ENCODE results near the gene WWOX.
A peak's percentile ranks its signal among the peaks of the same experiment; 100 is the strongest.
"Not testable (repeated sequence)": the region's sequence is repeated elsewhere in the genome, so short reads cannot be mapped to it uniquely, and the experiment has no call there.

WWOX gene

GRCh38 chr16:79049040-79049439, 949.6 kb downstream of the WWOX start:
- Histone ChIP-seq H3K4me1 (ENCODE audit: insufficient read depth, insufficient read length) (no peaks in the 10 kb centered on the region), H3K36me3 (ENCODE audit: insufficient read depth, insufficient read length, low read length) (no peaks in the 10 kb centered on the region), H3K27me3 (ENCODE audit: insufficient read depth, insufficient read length) (no peaks in the 10 kb centered on the region), H3K9me3 (ENCODE audit: insufficient read depth, low read length) (peaks cover 9% of the 10 kb centered on the region; the same call in 1 of the 2 replicates), H3K9ac (ENCODE audit: insufficient read length, low read depth) (no peak overlapping the region), H3K4me3 (ENCODE audit: insufficient read length, low read depth) (no peak overlapping the region)
- TF ChIP-seq ZNF274 (IDR thresholded peaks at IDR 0.05; ENCODE audit: low read depth, low read length) (no peak), SUZ12 (IDR thresholded peaks at IDR 0.05; ENCODE audit: extremely low read depth, insufficient read depth, insufficient read length) (no peak), YY1 (IDR thresholded peaks at IDR 0.05; ENCODE audit: insufficient read depth, insufficient read length) (no peak)
- DNase-seq (ENCODE audit: low read depth, low spot score), result no peak

- Histone ChIP-seq H3K4me1 (ENCODE audit: insufficient read depth, insufficient read length) (no peaks in the 10 kb centered on the region), H3K36me3 (ENCODE audit: insufficient read depth, insufficient read length, low read length) (no peaks in the 10 kb centered on the region), H3K9ac (ENCODE audit: insufficient read length, low read depth) (no peak overlapping the region), H3K4me3 (ENCODE audit: insufficient read length, low read depth) (no peak overlapping the region), H3K27me3 (ENCODE audit: insufficient read depth, insufficient read length) (no peaks in the 10 kb centered on the region), H3K9me3 (ENCODE audit: insufficient read depth, low read length) (peaks cover 9% of the 10 kb centered on the region; the same call in 1 of the 2 replicates)
- DNase-seq (ENCODE audit: low read depth, low spot score), result no peak
- no peak for TF ChIP-seq ZNF274 (IDR thresholded peaks at IDR 0.05; ENCODE audit: low read depth, low read length)
- no peak for TF ChIP-seq YY1 (IDR thresholded peaks at IDR 0.05; ENCODE audit: insufficient read depth, insufficient read length)
Measured at GRCh38 chr16:79050063-79050462, 950.6 kb downstream of the WWOX start.

- Histone ChIP-seq H3K4me1 (ENCODE audit: insufficient read depth, insufficient read length) (no peaks in the 10 kb centered on the region), H3K27me3 (ENCODE audit: insufficient read depth, insufficient read length) (no peaks in the 10 kb centered on the region), H3K9ac (ENCODE audit: insufficient read length, low read depth) (no peak overlapping the region), H3K4me3 (ENCODE audit: insufficient read length, low read depth) (no peak overlapping the region), H3K36me3 (ENCODE audit: insufficient read depth, insufficient read length, low read length) (no peaks in the 10 kb centered on the region), H3K9me3 (ENCODE audit: insufficient read depth, low read length) (peaks cover 15% of the 10 kb centered on the region; the same call in 1 of the 2 replicates)
- no peak for DNase-seq (ENCODE audit: low read depth, low spot score)
- TF ChIP-seq SUZ12 (IDR thresholded peaks at IDR 0.05; ENCODE audit: extremely low read depth, insufficient read depth, insufficient read length) (no peak), YY1 (IDR thresholded peaks at IDR 0.05; ENCODE audit: insufficient read depth, insufficient read length) (no peak), ZNF274 (IDR thresholded peaks at IDR 0.05; ENCODE audit: low read depth, low read length) (no peak)
Measured at GRCh38 chr16:79051313-79051712, 951.9 kb downstream of the WWOX start.

GRCh38 chr16:79052198-79052597, 952.7 kb downstream of the WWOX start:
- not testable (repeated sequence) for DNase-seq (ENCODE audit: low read depth, low spot score); H3K36me3 ChIP-seq (ENCODE audit: insufficient read depth, insufficient read length, low read length); H3K4me3 ChIP-seq (ENCODE audit: insufficient read length, low read depth); H3K27me3 ChIP-seq (ENCODE audit: insufficient read depth, insufficient read length); H3K9ac ChIP-seq (ENCODE audit: insufficient read length, low read depth); H3K4me1 ChIP-seq (ENCODE audit: insufficient read depth, insufficient read length)
- H3K9me3 ChIP-seq (ENCODE audit: insufficient read depth, low read length), result peaks cover 15% of the 10 kb centered on the region; the same call in 1 of the 2 replicates

DNA sequence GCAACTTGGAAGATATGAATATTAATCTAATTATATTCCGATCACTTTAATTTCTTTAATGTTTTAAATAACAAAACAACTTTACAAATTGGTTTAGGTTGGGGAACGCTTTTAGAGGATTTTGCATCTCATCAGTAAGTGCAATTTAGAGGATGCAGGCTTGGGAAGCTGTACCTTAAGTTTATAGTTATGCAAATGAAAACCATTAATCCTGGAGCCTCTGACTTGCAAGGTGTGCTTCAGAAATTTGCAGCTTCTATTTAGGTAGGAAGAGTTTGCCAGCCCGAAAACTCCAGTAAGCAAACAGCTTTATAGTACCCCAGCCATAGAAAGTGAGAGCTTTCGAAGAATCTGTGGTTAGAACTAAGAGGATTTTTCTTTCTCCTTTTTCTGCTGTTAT, 954.1 kb downstream of the WWOX start:
- DNase-seq (ENCODE audit: low read depth, low spot score), result peak; percentile 58
- H3K4me1 ChIP-seq (ENCODE audit: insufficient read depth, insufficient read length), result no peaks in the 10 kb centered on the region
- no peak overlapping the region for H3K9ac ChIP-seq (ENCODE audit: insufficient read length, low read depth)
- H3K36me3 ChIP-seq (ENCODE audit: insufficient read depth, insufficient read length, low read length), result no peaks in the 10 kb centered on the region
- H3K4me3 ChIP-seq (ENCODE audit: insufficient read length, low read depth), result no peak overlapping the region
- H3K27me3 ChIP-seq (ENCODE audit: insufficient read depth, insufficient read length), result no peaks in the 10 kb centered on the region
- TF ChIP-seq SUZ12 (IDR thresholded peaks at IDR 0.05; ENCODE audit: extremely low read depth, insufficient read depth, insufficient read length) (no peak), ZNF274 (IDR thresholded peaks at IDR 0.05; ENCODE audit: low read depth, low read length) (no peak), YY1 (IDR thresholded peaks at IDR 0.05; ENCODE audit: insufficient read depth, insufficient read length) (no peak)
- peaks cover 15% of the 10 kb centered on the region; the same call in 1 of the 2 replicates for H3K9me3 ChIP-seq (ENCODE audit: insufficient read depth, low read length)

DNA sequence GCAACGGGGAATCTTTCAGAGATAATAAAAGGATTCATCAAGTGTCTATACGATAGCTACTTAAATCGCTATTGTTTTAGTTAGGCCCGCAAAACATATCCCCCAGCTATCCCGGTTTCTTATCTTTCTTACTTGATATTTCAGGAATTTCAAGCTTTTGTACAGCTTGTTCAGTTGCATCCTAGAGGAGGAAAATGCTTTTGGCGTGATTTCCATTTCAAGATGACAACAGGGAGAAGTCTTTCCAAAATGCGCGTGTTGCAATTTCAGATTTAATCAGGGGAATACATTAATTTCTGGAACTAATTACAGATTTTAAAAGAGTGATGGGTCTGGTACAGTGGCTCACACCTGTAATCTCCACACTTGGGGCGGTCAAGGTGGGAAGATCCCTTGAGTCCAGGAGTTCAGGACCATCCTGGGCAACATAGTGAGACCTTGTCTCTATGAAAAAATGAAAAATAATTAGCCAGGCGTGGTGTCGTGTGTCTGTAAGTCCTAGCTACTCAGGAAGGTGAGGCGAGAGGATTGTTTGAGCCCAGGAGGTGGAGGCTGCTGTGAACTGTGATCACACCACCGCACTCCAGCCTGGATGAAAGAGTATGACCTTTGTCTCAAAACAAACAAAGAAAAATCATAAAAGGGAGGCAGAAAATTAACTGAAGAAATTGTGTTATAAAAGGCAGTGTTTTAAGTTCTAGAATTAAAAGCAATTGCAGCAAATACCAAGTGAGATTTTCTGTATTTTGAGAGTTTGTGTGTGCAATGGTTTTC, 954.9 kb downstream of the WWOX start:
- Histone ChIP-seq H3K9ac (ENCODE audit: insufficient read length, low read depth) (no peak overlapping the region), H3K36me3 (ENCODE audit: insufficient read depth, insufficient read length, low read length) (no peaks in the 10 kb centered on the region)
- DNase-seq (ENCODE audit: low read depth, low spot score), result no peak

DNA sequence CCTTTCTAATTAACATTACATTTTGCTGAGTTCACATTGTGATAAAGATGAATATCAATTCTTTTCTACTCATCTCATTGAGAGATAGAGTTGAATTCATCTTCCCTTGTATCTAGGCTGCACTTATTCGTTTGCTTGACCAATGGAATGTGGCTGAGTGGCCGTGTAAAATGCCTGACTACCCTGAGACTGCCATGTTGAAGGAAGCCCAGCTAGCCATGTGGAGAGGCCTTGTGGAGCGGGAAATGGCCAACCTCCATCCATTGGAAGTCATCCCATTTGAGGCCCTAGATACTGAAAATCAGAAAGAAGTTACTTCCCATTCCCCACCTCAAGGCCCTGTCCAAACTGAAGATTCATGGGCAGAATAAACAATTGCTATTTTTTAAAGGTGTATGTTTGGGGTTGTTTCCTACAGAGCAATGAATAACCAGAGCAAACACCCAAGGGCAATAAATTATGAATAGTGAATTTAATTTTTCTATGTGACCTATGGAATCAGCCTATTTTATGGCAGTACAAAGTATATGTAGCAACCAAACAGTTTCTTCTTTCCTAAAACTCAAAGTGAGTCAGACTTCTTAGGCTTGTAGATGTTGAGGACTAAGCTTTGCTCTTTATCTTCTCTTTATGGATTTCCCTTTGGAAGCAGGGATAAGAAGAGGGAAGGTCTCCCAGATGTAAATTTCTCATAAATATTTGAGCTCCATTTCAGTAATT, 956.0 kb downstream of the WWOX start:
- Histone ChIP-seq H3K4me1 (ENCODE audit: insufficient read depth, insufficient read length) (no peaks in the 10 kb centered on the region), H3K36me3 (ENCODE audit: insufficient read depth, insufficient read length, low read length) (no peaks in the 10 kb centered on the region), H3K27me3 (ENCODE audit: insufficient read depth, insufficient read length) (no peaks in the 10 kb centered on the region), H3K4me3 (ENCODE audit: insufficient read length, low read depth) (no peak overlapping the region), H3K9me3 (ENCODE audit: insufficient read depth, low read length) (peaks cover 15% of the 10 kb centered on the region; the same call in 1 of the 2 replicates), H3K9ac (ENCODE audit: insufficient read length, low read depth) (no peak overlapping the region)
- TF ChIP-seq YY1 (IDR thresholded peaks at IDR 0.05; ENCODE audit: insufficient read depth, insufficient read length) (no peak), ZNF274 (IDR thresholded peaks at IDR 0.05; ENCODE audit: low read depth, low read length) (no peak), SUZ12 (IDR thresholded peaks at IDR 0.05; ENCODE audit: extremely low read depth, insufficient read depth, insufficient read length) (no peak)
- DNase-seq (ENCODE audit: low read depth, low spot score), result no peak

More for the DNA sequence above, 954.9 kb downstream of the WWOX start:
- Histone ChIP-seq H3K4me1 (ENCODE audit: insufficient read depth, insufficient read length) (no peaks in the 10 kb centered on the region), H3K27me3 (ENCODE audit: insufficient read depth, insufficient read length) (no peaks in the 10 kb centered on the region), H3K4me3 (ENCODE audit: insufficient read length, low read depth) (no peak overlapping the region), H3K9me3 (ENCODE audit: insufficient read depth, low read length) (peaks cover 15% of the 10 kb centered on the region; the same call in 1 of the 2 replicates)
- TF ChIP-seq ZNF274 (IDR thresholded peaks at IDR 0.05; ENCODE audit: low read depth, low read length) (no peak), SUZ12 (IDR thresholded peaks at IDR 0.05; ENCODE audit: extremely low read depth, insufficient read depth, insufficient read length) (no peak), YY1 (IDR thresholded peaks at IDR 0.05; ENCODE audit: insufficient read depth, insufficient read length) (no peak)

Data from NT2/D1 (cell line).